HepG2 (cell line): ENCODE measurements around the gene GRAMD1B. TPM values are rescaled to one million over a fixed set of nuclear protein-coding genes. Genes with fewer than 3 reads are reported as not detected.

Experiments
- ATAC-seq: fragments of 200-7000 bp; cut with Tn5 transposase; 3 replicates; pipeline ENCODE4 v1.9.1; 2020; ENCODE audit warnings: mild to moderate bottlenecking, moderate library complexity
- BruUV-seq: library from RNA; stranded (reverse); fragments of 400-500 nt; replicated peaks from 2 replicates; lab custom pipeline; 2021; lab: Mats Ljungman, UMichigan
- CTCF ChIA-PET: fragments of 300-600 bp; formaldehyde crosslinking; extraction: SDS; loops from one replicate; lab custom pipeline; 2021; ENCODE audit warnings: low total read pairs, inconsistent platforms, low intra/inter-chr PET ratio; lab: Yijun Ruan, JAX
- POLR2A ChIA-PET: fragments of 350-600 bp; sonication (Branson Sonifier 250); formaldehyde crosslinking; loops from one replicate; lab custom pipeline; 2020; ENCODE audit warnings: antibody characterized with exemption, inconsistent platforms; lab: Yijun Ruan, JAX
- DNase-seq: peaks from one replicate; pipeline ENCODE4 v3.0.0-alpha.2; 2015; ENCODE audit warnings: low spot score
- FAIRE-seq: peaks from 3 replicates; lab custom pipeline; 2011; peaks lifted over from hg19 to GRCh38; lab: Jason Lieb, UNC
- H2AFZ ChIP-seq: one replicate; pipeline ENCODE4 v1.6.1; 2011; ENCODE audit warnings: low read length, inconsistent platforms
- H3K27ac ChIP-seq: fragments of 300-600 bp; 3 replicates; pipeline ENCODE4 v1.8.0; 2011; ENCODE audit warnings: mixed run types, mild to moderate bottlenecking, mixed read lengths, low read length, inconsistent platforms; ENCODE audit not compliant: insufficient read depth; ENCODE audit errors: extremely low read length
- H3K27me3 ChIP-seq, 2 experiments: fragments of 200-600 bp in 1 of 2; 2 replicates in 1 of 2; 3 replicates in 1 of 2; pipeline versions ENCODE4 v1.6.0 to v1.8.0; 2011; ENCODE audit warnings: low read length in 2 of 2, mild to moderate bottlenecking in 2 of 2, moderate library complexity in 2 of 2, inconsistent platforms in 1 of 2; ENCODE audit not compliant: insufficient read depth in 2 of 2, control insufficient read depth in 1 of 2
- H3K36me3 ChIP-seq, 2 experiments: fragments of 200-600 bp in 1 of 2; replicated peaks in 1 of 2; 2 replicates in 1 of 2; 3 replicates in 1 of 2; pipeline versions ENCODE4 v1.5.1 to v1.8.0; 2011; ENCODE audit warnings: low read length in 2 of 2, inconsistent platforms in 1 of 2; ENCODE audit not compliant: insufficient read depth in 2 of 2, control insufficient read depth in 1 of 2
- H3K4me1 ChIP-seq: 2 replicates; pipeline ENCODE4 v1.5.1; 2012; ENCODE audit warnings: low read length, inconsistent platforms; ENCODE audit not compliant: insufficient read depth
- H3K4me2 ChIP-seq: 2 replicates; pipeline ENCODE4 v1.6.0; 2011; ENCODE audit warnings: low read depth, low read length, inconsistent platforms
- H3K4me3 ChIP-seq, 3 experiments: fragments of 200-600 bp in 1 of 3; sonication (generic), shearing (Covaris generic) in 1 of 3; replicated peaks in 1 of 3; 2 replicates each; pipeline ENCODE4 v1.5.1; 2011 to 2016; ENCODE audit warnings: low read length in 3 of 3, inconsistent platforms in 2 of 3, low read depth in 2 of 3, mild to moderate bottlenecking in 2 of 3, control low read depth in 1 of 3, mixed read lengths in 1 of 3; ENCODE audit not compliant: insufficient read depth in 1 of 3
- H3K79me2 ChIP-seq: one replicate; pipeline ENCODE4 v1.6.1; 2011; ENCODE audit warnings: low read length, inconsistent platforms; ENCODE audit not compliant: insufficient read depth
- H3K9ac ChIP-seq: 2 replicates; pipeline ENCODE4 v1.6.0; 2011; ENCODE audit warnings: mild to moderate bottlenecking, low read depth, low read length, inconsistent platforms; ENCODE audit not compliant: insufficient read depth
- H3K9me3 ChIP-seq: 2 replicates; pipeline ENCODE4 v1.5.1; 2012; ENCODE audit warnings: mild to moderate bottlenecking, low read length
- H4K20me1 ChIP-seq: 2 replicates; pipeline ENCODE4 v1.6.0; 2011; ENCODE audit warnings: inconsistent platforms, mild to moderate bottlenecking, low read length, moderate library complexity; ENCODE audit not compliant: insufficient read depth
- ATF7-NPFF ChIP-seq: sonication (generic); formaldehyde crosslinking; IDR thresholded peaks from 2 replicates; pipeline ENCODE4 v1.8.1; 2023; ENCODE audit warnings: mild to moderate bottlenecking, low read depth, missing genetic modification reagents, moderate library complexity
- CCAR2 ChIP-seq: fragments of 200-400 bp; formaldehyde crosslinking; optimal IDR thresholded peaks from 2 replicates; pipeline ENCODE3; 2018; ENCODE audit warnings: low read depth, mild to moderate bottlenecking, low read length, moderate library complexity
- FOXA1 ChIP-seq, 2 experiments: fragments of 450-650 bp in 1 of 2; sonication (generic) in 1 of 2; formaldehyde crosslinking in 1 of 2; IDR thresholded peaks; 2 replicates each; pipeline versions ENCODE4 v1.4.0 to v1.6.1; 2016 to 2020; ENCODE audit warnings: missing genetic modification reagents in 1 of 2
- KDM1A ChIP-seq: IDR thresholded peaks from 2 replicates; pipeline ENCODE4 v1.6.1; 2016; ENCODE audit warnings: missing compliant biosample characterization
- MAFF ChIP-seq: IDR thresholded peaks from 2 replicates; pipeline ENCODE4 v1.6.1; 2011; ENCODE audit warnings: low read depth, low read length, improper control_type of control experiment
- NFATC3 ChIP-seq: sonication (generic); formaldehyde crosslinking; IDR thresholded peaks from 2 replicates; pipeline ENCODE4 v1.5.1; 2020; ENCODE audit warnings: mild to moderate bottlenecking, missing genetic modification reagents
- PHB2 ChIP-seq: fragments of 450-650 bp; IDR thresholded peaks from 2 replicates; pipeline ENCODE4 v1.6.1; 2018; ENCODE audit not compliant: partially characterized antibody
- ZKSCAN8 ChIP-seq: IDR thresholded peaks from 2 replicates; pipeline ENCODE4 v1.6.1; 2016; ENCODE audit warnings: borderline replicate concordance, missing genetic modification reagents, missing compliant biosample characterization
- ZNF136 ChIP-seq: sonication (generic); formaldehyde crosslinking; IDR thresholded peaks from 2 replicates; pipeline ENCODE4 v1.8.1; 2022; ENCODE audit warnings: low read depth, mild to moderate bottlenecking, moderate library complexity, missing genetic modification reagents
- ZNF205 ChIP-seq: IDR thresholded peaks from 2 replicates; pipeline ENCODE4 v1.6.1; 2018; ENCODE audit warnings: missing biosample characterization, missing genetic modification reagents
- ZNF234 ChIP-seq: sonication (generic); formaldehyde crosslinking; conservative IDR thresholded peaks from 2 replicates; pipeline ENCODE4 v1.5.1; 2020; ENCODE audit warnings: mild to moderate bottlenecking, missing genetic modification reagents
- ZNF33B ChIP-seq: sonication (generic); formaldehyde crosslinking; IDR thresholded peaks from 2 replicates; pipeline ENCODE4 v1.5.1; 2020; ENCODE audit warnings: mild to moderate bottlenecking, missing genetic modification reagents
- ZNF382 ChIP-seq: sonication (generic); formaldehyde crosslinking; IDR thresholded peaks from 2 replicates; pipeline ENCODE4 v1.5.0; 2020; ENCODE audit warnings: missing genetic modification reagents, mild to moderate bottlenecking, borderline replicate concordance
- WGBS: methylation state at CpG from one replicate; pipeline ENCODE4 v1.1.6; 2017; ENCODE audit warnings: low lambda C conversion rate; 5-methylcytosine and 5-hydroxymethylcytosine counted together
- in situ Hi-C: cut with HindIII; loops from 2 replicates; pipeline ENCODE4 v1.10.0; 2017; ENCODE audit warnings: low pct_unique_long_range_greater_than_20kb; ENCODE audit not compliant: extremely low pct_ligation_motif_present
- intact Hi-C: fragments of 100-400 bp; cut with micrococcal nuclease; formaldehyde crosslinking; loops from one replicate; pipeline ENCODE4 v1.10.0; 2022; ENCODE audit not compliant: unreplicated experiment
- polyA plus RNA-seq, 8 experiments: library from polyadenylated mRNA; depleted of rRNA in 3 of 8; stranded (reverse) in 7 of 8; unstranded in 1 of 8; fragments of >200 nt; fragmentation: Illumina TruSeq in 4 of 8; extraction: Trizol in 4 of 8; gene quantifications; 2 replicates each; pipeline versions ENCODE4 v1.2.1 to v1.2.3, GENCODE V29; 2011 to 2016; ENCODE audit warnings: low read depth in 4 of 8, missing spikeins in 1 of 8, mixed read lengths in 1 of 8; ENCODE audit not compliant: insufficient read depth in 1 of 8
- total RNA-seq, 5 experiments: library from RNA; depleted of rRNA; stranded (reverse); fragments of >200 nt; fragmentation: Illumina TruSeq; extraction: Trizol; gene quantifications; 2 replicates each; pipeline ENCODE4 v1.2.3, GENCODE V29; 2016; ENCODE audit warnings: low read depth in 1 of 5
- TF ChIP-seq, protein P1 (sequence below): IDR thresholded peaks from 2 replicates; pipeline ENCODE4 v1.6.1; 2016; ENCODE audit warnings: low read depth, control low read depth
- TF ChIP-seq, protein P2 (sequence below): sonication (generic); formaldehyde crosslinking; IDR thresholded peaks from 2 replicates; pipeline ENCODE4 v1.8.1; 2022; ENCODE audit warnings: mild to moderate bottlenecking, missing genetic modification reagents

GRAMD1B gene
- total and polyA plus RNA-seq, 2 of the 13 experiments (the other 11 are each of a cell fraction or from before 2014, with no cell fraction given), result 0.12 TPM; not detected in 1

DNA sequence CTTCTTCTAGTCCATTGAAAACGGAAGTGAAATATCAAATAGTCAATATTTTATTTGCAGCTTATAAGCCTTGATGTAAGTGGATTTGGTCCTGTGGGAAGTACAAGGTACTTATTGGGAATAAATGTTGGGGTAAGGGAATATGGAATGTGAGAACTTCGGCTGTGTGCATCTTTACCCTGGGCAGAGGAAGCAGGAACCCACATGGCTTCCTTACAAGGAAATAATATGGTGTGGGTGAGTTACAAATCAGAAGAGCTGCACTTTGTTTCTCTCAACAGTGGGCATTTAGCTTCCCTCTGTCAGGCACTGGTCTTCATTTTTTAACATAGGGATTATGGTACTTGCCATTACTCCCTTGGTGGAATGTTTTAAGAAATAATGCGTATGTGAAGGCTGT is 146.4 kb downstream of the GRAMD1B start:
- in situ Hi-C loops, result no loop called here
- Histone ChIP-seq H3K27ac (no peak overlapping the region), H2AFZ (no peak overlapping the region), H3K9me3 (no peaks in the 10 kb centered on the region), H3K27me3 (peaks cover 1 to 34% of the 10 kb centered on the region in 2 experiments), H3K36me3 (no peaks in the 10 kb centered on the region), H4K20me1 (no peaks in the 10 kb centered on the region), H3K4me1 (no peaks in the 10 kb centered on the region), H3K9ac (no peak overlapping the region), H3K4me2 (no peak overlapping the region)
- intact Hi-C loops, result no loop called here
- no TSS peak for BruUV-seq
- WGBS, result 2% methylated on average over 3 of the region's 3 CpGs
- ATAC-seq (no peak), FAIRE-seq (no peak), DNase-seq (no peak)
- POLR2A ChIA-PET, result no interaction called here
- CTCF ChIA-PET, result interaction anchor here (1.5 kb wide), 1 partner anchor 65 kb away, joined by 6 read pairs; no protein-coding TSS in a partner anchor
- TF ChIP-seq NFATC3, result no peak
- TF ChIP-seq, all 625 proteins: peak for 0
- Histone ChIP-seq H3K79me2 (no peaks in the 10 kb centered on the region), H3K4me3 (no peak overlapping the region)

DNA sequence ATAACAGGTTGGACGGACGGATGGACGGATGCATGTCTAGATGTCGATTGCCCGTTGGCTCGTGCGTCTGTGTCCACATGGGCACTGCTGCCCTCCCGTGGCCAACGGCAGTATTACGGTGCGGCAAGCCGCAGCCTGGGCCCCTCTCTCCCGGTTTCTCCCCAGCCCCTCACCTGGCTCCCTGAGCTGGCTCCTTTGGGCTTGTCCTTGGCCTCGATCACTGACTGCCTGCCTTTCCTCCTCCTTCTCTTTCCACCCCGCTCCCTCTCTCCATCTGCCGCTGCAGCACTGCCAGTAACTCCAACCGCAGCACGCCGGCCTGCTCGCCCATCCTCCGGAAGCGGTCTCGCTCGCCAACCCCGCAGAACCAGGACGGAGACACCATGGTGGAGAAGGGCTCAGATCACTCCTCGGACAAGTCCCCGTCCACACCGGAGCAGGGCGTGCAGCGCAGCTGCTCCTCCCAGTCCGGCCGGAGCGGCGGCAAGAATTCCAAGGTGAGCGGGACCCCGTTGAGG is 147.1 kb downstream of the GRAMD1B start:
- H3K4me2 ChIP-seq, result no peak overlapping the region
- in situ Hi-C loops (no loop called here), intact Hi-C loops (loop anchor here (1.0 kb wide), 1 partner anchor 66 kb away; no protein-coding TSS in a partner anchor)
- ChIA-PET CTCF (interaction anchor here (1.5 kb wide), 1 partner anchor 66 kb away, joined by 6 read pairs; no protein-coding TSS in a partner anchor), POLR2A (no interaction called here)
- no peak overlapping the region for H3K4me3 ChIP-seq
- H3K36me3 ChIP-seq, result no peaks in the 10 kb centered on the region
- 75% methylated on average over 24 of the region's 37 CpGs for WGBS
- H3K9ac ChIP-seq, result no peak overlapping the region
- ATAC-seq (peak; percentile 74), FAIRE-seq (peak; percentile 37), DNase-seq (peak; percentile 16)
- no peak overlapping the region for H3K27ac ChIP-seq
- no peaks in the 10 kb centered on the region for H4K20me1 ChIP-seq
- H3K4me1 ChIP-seq, result no peaks in the 10 kb centered on the region
- peaks cover 1 to 30% of the 10 kb centered on the region in 2 experiments for H3K27me3 ChIP-seq
- no peaks in the 10 kb centered on the region for H3K9me3 ChIP-seq
- BruUV-seq, result no TSS peak
- no peaks in the 10 kb centered on the region for H3K79me2 ChIP-seq
- H2AFZ ChIP-seq, result no peak overlapping the region
- no peak for TF ChIP-seq ZNF205 (CRISPR knock-in tag)
- TF ChIP-seq ZNF234 (CRISPR knock-in tag), result no peak
- TF ChIP-seq ZNF382 (CRISPR knock-in tag), result no peak
- TF ChIP-seq ZKSCAN8, result no peak
- TF ChIP-seq ZNF33B (CRISPR knock-in tag), result no peak
- no peak for TF ChIP-seq CCAR2
- TF ChIP-seq ZNF136 (CRISPR knock-in tag), result no peak
- no peak for TF ChIP-seq MAFF
- no peak for TF ChIP-seq ATF7-NPFF
- TF ChIP-seq, protein P1, sequence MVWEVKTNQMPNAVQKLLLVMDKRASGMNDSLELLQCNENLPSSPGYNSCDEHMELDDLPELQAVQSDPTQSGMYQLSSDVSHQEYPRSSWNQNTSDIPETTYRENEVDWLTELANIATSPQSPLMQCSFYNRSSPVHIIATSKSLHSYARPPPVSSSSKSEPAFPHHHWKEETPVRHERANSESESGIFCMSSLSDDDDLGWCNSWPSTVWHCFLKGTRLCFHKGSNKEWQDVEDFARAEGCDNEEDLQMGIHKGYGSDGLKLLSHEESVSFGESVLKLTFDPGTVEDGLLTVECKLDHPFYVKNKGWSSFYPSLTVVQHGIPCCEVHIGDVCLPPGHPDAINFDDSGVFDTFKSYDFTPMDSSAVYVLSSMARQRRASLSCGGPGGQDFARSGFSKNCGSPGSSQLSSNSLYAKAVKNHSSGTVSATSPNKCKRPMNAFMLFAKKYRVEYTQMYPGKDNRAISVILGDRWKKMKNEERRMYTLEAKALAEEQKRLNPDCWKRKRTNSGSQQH (CRISPR knock-in tag), result no peak
- TF ChIP-seq, protein P2, sequence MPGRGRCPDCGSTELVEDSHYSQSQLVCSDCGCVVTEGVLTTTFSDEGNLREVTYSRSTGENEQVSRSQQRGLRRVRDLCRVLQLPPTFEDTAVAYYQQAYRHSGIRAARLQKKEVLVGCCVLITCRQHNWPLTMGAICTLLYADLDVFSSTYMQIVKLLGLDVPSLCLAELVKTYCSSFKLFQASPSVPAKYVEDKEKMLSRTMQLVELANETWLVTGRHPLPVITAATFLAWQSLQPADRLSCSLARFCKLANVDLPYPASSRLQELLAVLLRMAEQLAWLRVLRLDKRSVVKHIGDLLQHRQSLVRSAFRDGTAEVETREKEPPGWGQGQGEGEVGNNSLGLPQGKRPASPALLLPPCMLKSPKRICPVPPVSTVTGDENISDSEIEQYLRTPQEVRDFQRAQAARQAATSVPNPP (CRISPR knock-in tag), result no peak
- no peak for TF ChIP-seq KDM1A (CRISPR knock-in tag)
- no peak for TF ChIP-seq PHB2
- TF ChIP-seq FOXA1 (IDR thresholded peaks at IDR 0.05), result no peak
- peak; percentile 87 for TF ChIP-seq FOXA1 (CRISPR knock-in tag; IDR thresholded peaks at IDR 0.05)
